Measurements from ENCODE around the gene AK8.

- no peak for TF ChIP-seq CTCF (IDR thresholded peaks at IDR 0.05)
- no peak for TF ChIP-seq EP300 (IDR thresholded peaks at IDR 0.05)
- TF ChIP-seq POLR2A (IDR thresholded peaks at IDR 0.05) = no peak
Observed at GRCh38 chr9:132898051-132898450, 20.0 kb upstream of the AK8 start.
